Colonic mucosa (tissue), 4 donors: ENCODE results near the gene VAMP3. TPM values are rescaled to one million over a fixed set of nuclear protein-coding genes. Genes with fewer than 3 reads are reported as not detected.

Source experiments
- DNase-seq: peaks from one replicate; pipeline ENCODE4 v3.0.0-alpha.2; 2020
- H3K27ac ChIP-seq: fragments of 200-600 bp; one replicate; pipeline ENCODE4 v1.8.0; 2021
- H3K27me3 ChIP-seq: fragments of 200-600 bp; one replicate; pipeline ENCODE4 v1.8.0; 2021
- H3K36me3 ChIP-seq: fragments of 200-600 bp; one replicate; pipeline ENCODE4 v1.8.0; 2021
- H3K4me1 ChIP-seq: fragments of 200-600 bp; one replicate; pipeline ENCODE4 v1.8.0; 2021; ENCODE audit warnings: mild to moderate bottlenecking
- H3K4me3 ChIP-seq: fragments of 200-600 bp; one replicate; pipeline ENCODE4 v1.8.0; 2021
- H3K9ac ChIP-seq, 2 donors: one replicate each; pipeline ENCODE4 v1.7.0; 2013; ENCODE audit warnings: control low read depth in 2 of 2, low read depth in 2 of 2, low read length in 2 of 2
- H3K9me3 ChIP-seq: fragments of 200-600 bp; one replicate; pipeline ENCODE4 v1.8.0; 2021
- CTCF ChIP-seq: fragments of 200-600 bp; IDR thresholded peaks from one replicate; pipeline ENCODE4 v1.8.0; 2022; ENCODE audit warnings: antibody characterized with exemption, mild to moderate bottlenecking
- intact Hi-C: fragments of 100-400 bp; cut with DNase I; formaldehyde crosslinking; loops from one replicate; pipeline ENCODE4 v1.14.1; 2022
- total RNA-seq, 2 donors: library from RNA; stranded (reverse); fragmentation: NEBNext Ultra II Directional in 1 of 2; extraction: Animal tissue kit (Norgen Biotek cat#: 25700) in 1 of 2; gene quantifications; one replicate each; pipeline ENCODE4 v1.2.1, GENCODE V29; 2021
- donor health status: healthy.
- donor health status: DM: no; HTN: no; CAD: no.
- donor health status: DM: no; HTN: no; CAD: no.

The VAMP3 gene
- total RNA-seq, 2 donors from 2014 or later = 73.0 to 108 TPM

DNA sequence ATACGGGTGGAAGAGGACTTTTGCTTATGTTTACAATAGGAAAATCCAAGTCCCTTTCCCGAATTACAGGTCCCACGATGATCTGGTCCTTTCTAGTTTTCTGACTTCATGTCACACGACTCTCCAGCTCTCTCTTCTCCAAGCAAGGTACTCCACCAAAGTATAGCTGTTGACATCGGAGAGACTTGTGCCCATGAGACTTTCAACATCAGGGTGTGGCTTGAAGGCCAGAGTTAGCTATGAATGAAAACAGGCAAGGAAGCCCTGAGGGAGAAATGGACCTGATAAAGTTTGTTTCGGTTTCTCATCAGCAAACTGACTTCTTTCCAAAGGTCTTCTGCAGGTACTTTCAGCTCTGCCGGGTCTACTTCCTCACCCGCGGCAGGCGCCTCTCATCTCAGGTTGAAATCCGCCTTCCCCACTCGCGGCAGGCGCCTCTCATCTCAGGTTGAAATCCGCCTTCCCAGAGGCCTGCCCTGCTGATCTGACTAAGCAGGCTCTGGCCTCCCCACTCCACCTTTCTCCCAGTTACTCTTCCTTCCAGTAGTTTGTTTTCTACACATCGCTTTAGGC, 10.9 kb downstream of the VAMP3 start:
- no peak overlapping the region for H3K4me3 ChIP-seq
- no peak for TF ChIP-seq CTCF
- peak overlapping the region; percentile 69 for H3K27ac ChIP-seq
- H3K27me3 ChIP-seq = no peaks in the 10 kb centered on the region
- H3K4me1 ChIP-seq = no peaks in the 10 kb centered on the region
- intact Hi-C loops = no loop called here
- no peaks in the 10 kb centered on the region for H3K36me3 ChIP-seq
- H3K9ac ChIP-seq = peak overlapping the region in 1 of 2 donors; percentile 1
- no peak for DNase-seq
- H3K9me3 ChIP-seq = no peaks in the 10 kb centered on the region

GRCh38 chr1:7783178-7783711, 12.1 kb downstream of the VAMP3 start:
- DNase-seq = peak; percentile 68
- Histone ChIP-seq H3K9me3 (no peaks in the 10 kb centered on the region), H3K9ac (peak overlapping the region; percentile 38 to 66), H3K27ac (peak overlapping the region; percentile 69), H3K4me1 (no peaks in the 10 kb centered on the region), H3K36me3 (no peaks in the 10 kb centered on the region), H3K4me3 (peak overlapping the region; percentile 54), H3K27me3 (no peaks in the 10 kb centered on the region)
- TF ChIP-seq CTCF = no peak
- intact Hi-C loops = no loop called here

DNA sequence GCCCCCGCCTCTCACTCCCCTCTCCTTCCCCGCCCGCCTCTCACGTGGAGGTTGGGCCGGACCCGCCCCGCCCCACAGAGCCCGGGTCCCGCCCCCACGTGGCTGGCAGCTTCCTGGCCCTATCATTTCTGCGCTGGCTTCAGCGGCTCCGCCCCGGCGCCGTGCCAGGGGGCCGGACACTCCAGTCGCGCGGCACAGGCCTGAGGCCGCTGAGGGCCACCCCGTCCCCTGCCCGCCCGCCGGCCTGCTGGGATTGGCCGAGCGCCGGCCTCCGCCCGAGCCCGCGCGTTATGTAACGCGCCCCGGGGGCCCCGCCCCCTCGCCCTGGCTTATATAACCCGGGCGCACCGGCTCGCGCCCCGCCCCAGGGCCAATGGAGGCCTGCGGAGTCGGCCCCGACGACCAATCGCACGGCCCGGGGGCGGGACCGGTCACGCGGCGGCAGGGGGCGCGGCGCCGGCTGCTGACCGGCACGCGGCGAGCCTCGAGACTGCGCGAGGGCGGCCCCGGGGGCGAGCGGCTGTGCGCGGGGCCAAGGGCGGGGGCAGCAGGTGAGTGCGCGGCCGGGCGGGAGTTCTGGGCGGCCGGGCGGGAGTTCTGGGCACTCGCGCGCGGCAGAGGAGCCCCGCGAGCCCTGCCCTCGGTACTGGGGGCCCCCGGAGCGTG, 12.9 kb downstream of the VAMP3 start, which contains the start of gene PER3:
PER3 (plus strand) TSS at position 466 of the 666 bp plus-strand sequence. CDS start 587 bp downstream, outside the sequence.
- TF ChIP-seq CTCF = no peak
- DNase-seq = peak; percentile 95
- H3K27ac ChIP-seq = peak within 1 kb of the TSS; percentile 69
- intact Hi-C loops = no loop called here
- H3K9me3 ChIP-seq = no peaks in the 10 kb centered on the region
- no peaks in the 10 kb centered on the region for H3K36me3 ChIP-seq
- no peaks in the 10 kb centered on the region for H3K27me3 ChIP-seq
- peak within 1 kb of the TSS; percentile 38 to 67 for H3K9ac ChIP-seq
- H3K4me1 ChIP-seq = no peaks in the 10 kb centered on the region
- H3K4me3 ChIP-seq = peak within 1 kb of the TSS; percentile 54

- Histone ChIP-seq H3K9me3 (no peaks in the 10 kb centered on the region), H3K36me3 (no peaks in the 10 kb centered on the region), H3K9ac (peak overlapping the region in 1 of 2 donors; percentile 67), H3K27ac (peak overlapping the region; percentile 66), H3K4me1 (no peaks in the 10 kb centered on the region), H3K27me3 (no peaks in the 10 kb centered on the region), H3K4me3 (peak overlapping the region; percentile 54)
- no peak for TF ChIP-seq CTCF
- intact Hi-C loops = no loop called here
- no peak for DNase-seq
Observed at GRCh38 chr1:7784492-7785071, 13.5 kb downstream of the VAMP3 start.

DNA sequence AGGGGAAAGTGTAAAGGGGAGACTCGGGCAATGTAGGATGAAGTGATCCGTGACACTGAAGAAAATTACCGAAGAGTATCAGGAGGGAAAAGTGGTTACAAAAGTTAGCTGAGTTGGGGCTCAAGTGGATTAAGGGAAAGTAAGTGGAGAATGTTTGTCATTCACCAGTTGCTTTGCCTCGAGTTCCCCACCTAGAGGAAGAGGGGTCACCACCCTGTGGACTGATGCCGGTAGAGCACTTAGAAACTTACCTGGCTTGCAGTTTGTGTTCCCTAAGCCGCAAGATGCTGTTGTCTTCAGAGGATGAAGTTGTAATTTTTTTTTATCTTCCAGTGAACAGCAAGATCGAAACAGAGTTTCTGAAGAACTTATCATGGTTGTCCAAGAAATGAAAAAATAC, 14.0 kb downstream of the VAMP3 start:
- Histone ChIP-seq H3K4me1 (no peaks in the 10 kb centered on the region), H3K36me3 (no peaks in the 10 kb centered on the region), H3K4me3 (peak overlapping the region; percentile 54), H3K9ac (no peak overlapping the region), H3K9me3 (no peaks in the 10 kb centered on the region), H3K27ac (no peak overlapping the region), H3K27me3 (no peaks in the 10 kb centered on the region)
- intact Hi-C loops = no loop called here
- no peak for TF ChIP-seq CTCF
- no peak for DNase-seq
